VCaP (cell line): ENCODE results near the gene BIRC7.
A peak's percentile ranks its signal among the peaks of the same experiment; 100 is the strongest.

Experiments
- H3K27ac ChIP-seq: fragments of 450-650 bp; 2 replicates; pipeline ENCODE4 v1.5.1; 2017
- CTCF ChIP-seq: fragments of 450-650 bp; conservative IDR thresholded peaks from 2 replicates; pipeline ENCODE4 v1.5.1; 2017; ENCODE audit warnings: mild to moderate bottlenecking, moderate library complexity

The BIRC7 gene

GRCh38 chr20:63277466-63278272 is 42.0 kb downstream of the BIRC7 start:
- H3K27ac ChIP-seq, result no peak overlapping the region
- no peak for TF ChIP-seq CTCF

- no peak overlapping the region for H3K27ac ChIP-seq
- no peak for TF ChIP-seq CTCF
These were observed 43.0 kb downstream of the BIRC7 start for GRCh38 chr20:63278661-63279060.

GRCh38 chr20:63279931-63280330 is 44.2 kb downstream of the BIRC7 start:
- H3K27ac ChIP-seq, result no peak overlapping the region
- TF ChIP-seq CTCF, result no peak

- no peak overlapping the region for H3K27ac ChIP-seq
- TF ChIP-seq CTCF, result no peak
These were observed 44.7 kb downstream of the BIRC7 start for GRCh38 chr20:63280371-63280770.

- H3K27ac ChIP-seq, result no peak overlapping the region
- TF ChIP-seq CTCF, result peak; percentile 58
These were observed 45.3 kb downstream of the BIRC7 start for GRCh38 chr20:63280929-63281545.

GRCh38 chr20:63281742-63282665 is 46.3 kb downstream of the BIRC7 start:
- no peak overlapping the region for H3K27ac ChIP-seq
- TF ChIP-seq CTCF, result no peak

- H3K27ac ChIP-seq, result no peak overlapping the region
- no peak for TF ChIP-seq CTCF
These were observed 47.2 kb downstream of the BIRC7 start for GRCh38 chr20:63282946-63283345.
